Left ventricle myocardium inferior (tissue), 1 donor: ENCODE measurements around the gene METRN. TPM values are rescaled to one million over a fixed set of nuclear protein-coding genes. Genes with fewer than 3 reads are reported as not detected.
A peak's percentile ranks its signal among the peaks of the same experiment; 100 is the strongest.
"Not testable (repeated sequence)": the region's sequence is repeated elsewhere in the genome, so short reads cannot be mapped to it uniquely, and the experiment has no call there.

Experiments used
- DNase-seq: peaks from one replicate; pipeline ENCODE4 v3.0.0-alpha.2; 2020
- H3K27ac ChIP-seq: fragments of 200-600 bp; replicated peaks from 2 replicates; pipeline ENCODE4 v1.8.0; 2021
- H3K27me3 ChIP-seq: fragments of 200-600 bp; 2 replicates; pipeline ENCODE4 v1.8.0; 2021; ENCODE audit warnings: low read depth
- H3K36me3 ChIP-seq: fragments of 200-600 bp; 2 replicates; pipeline ENCODE4 v1.8.0; 2021
- H3K4me1 ChIP-seq: fragments of 200-600 bp; 2 replicates; pipeline ENCODE4 v1.8.0; 2021
- H3K4me3 ChIP-seq: fragments of 200-600 bp; 2 replicates; pipeline ENCODE4 v1.8.0; 2021; ENCODE audit warnings: mild to moderate bottlenecking, moderate library complexity
- H3K9me3 ChIP-seq: fragments of 200-600 bp; replicated peaks from 2 replicates; pipeline ENCODE4 v1.8.0; 2021
- CTCF ChIP-seq: fragments of 200-600 bp; IDR thresholded peaks from 2 replicates; pipeline ENCODE4 v1.8.0; 2021; ENCODE audit warnings: antibody characterized with exemption, mild to moderate bottlenecking, borderline replicate concordance
- intact Hi-C: fragments of 100-400 bp; cut with micrococcal nuclease; formaldehyde crosslinking; loops from one replicate; pipeline ENCODE4 v1.11.0; 2022
- total RNA-seq: library from RNA; stranded (reverse); fragmentation: NEBNext Ultra II Directional; extraction: Animal tissue kit (Norgen Biotek cat#: 25700); gene quantifications from one replicate; pipeline ENCODE4 v1.2.1, GENCODE V29; 2021
- donor health status: DM: no; HTN: yes; CAD: no; lungs with severe emphysema.

Gene METRN
- total RNA-seq, 1 donor from 2014 or later = 62.5 TPM

GRCh38 chr16:711548-712320, 3.2 kb upstream of the METRN start:
- intact Hi-C loops = no loop called here
- Histone ChIP-seq H3K4me3 (no peak overlapping the region), H3K36me3 (no peaks in the 10 kb centered on the region), H3K4me1 (peaks cover 30% of the 10 kb centered on the region), H3K27me3 (peaks cover 49% of the 10 kb centered on the region), H3K9me3 (no peaks in the 10 kb centered on the region), H3K27ac (no peak overlapping the region)
- peak; percentile 99 for TF ChIP-seq CTCF
- DNase-seq = peak; percentile 75

- H3K27ac ChIP-seq, DNase-seq, H3K4me3 ChIP-seq, H3K36me3 ChIP-seq, intact Hi-C loops, H3K9me3 ChIP-seq: not testable (repeated sequence)
- H3K27me3 ChIP-seq = peaks cover 39% of the 10 kb centered on the region
- TF ChIP-seq CTCF = peak; percentile 20
- peaks cover 37% of the 10 kb centered on the region for H3K4me1 ChIP-seq
Observed at GRCh38 chr16:712740-713250, 2.1 kb upstream of the METRN start.

- no peak for DNase-seq
- H3K27ac ChIP-seq = no peak overlapping the region
- no peaks in the 10 kb centered on the region for H3K9me3 ChIP-seq
- H3K36me3 ChIP-seq = no peaks in the 10 kb centered on the region
- intact Hi-C loops = no loop called here
- H3K27me3 ChIP-seq = peaks cover 26% of the 10 kb centered on the region
- no peak for TF ChIP-seq CTCF
- peaks cover 42% of the 10 kb centered on the region for H3K4me1 ChIP-seq
- peak overlapping the region; percentile 91 for H3K4me3 ChIP-seq
Observed at GRCh38 chr16:714079-714478, 839 bp upstream of the METRN start.

GRCh38 chr16:715477-716199, 720 bp downstream of the METRN start:
- intact Hi-C loops = no loop called here
- Histone ChIP-seq H3K4me1 (peaks cover 50% of the 10 kb centered on the region), H3K27ac (peak overlapping the region; percentile 58), H3K4me3 (peak overlapping the region; percentile 91), H3K9me3 (no peaks in the 10 kb centered on the region), H3K36me3 (no peaks in the 10 kb centered on the region), H3K27me3 (peaks cover 10% of the 10 kb centered on the region)
- no peak for TF ChIP-seq CTCF
- DNase-seq = no peak

- no peak for TF ChIP-seq CTCF
- H3K4me1 ChIP-seq = peaks cover 55% of the 10 kb centered on the region
- H3K27me3 ChIP-seq = peaks cover 5% of the 10 kb centered on the region
- no peaks in the 10 kb centered on the region for H3K9me3 ChIP-seq
- no peak for DNase-seq
- intact Hi-C loops = no loop called here
- H3K4me3 ChIP-seq = peak overlapping the region; percentile 91
- no peak overlapping the region for H3K27ac ChIP-seq
- H3K36me3 ChIP-seq = no peaks in the 10 kb centered on the region
Observed at GRCh38 chr16:716200-716568, 1.3 kb downstream of the METRN start.
